CD14-positive monocyte (primary cell): ENCODE measurements around the gene FAM169A. TPM values are rescaled to one million over a fixed set of nuclear protein-coding genes. Genes with fewer than 3 reads are reported as not detected.

Source experiments
- DNase-seq, 3 donors: peaks; one replicate each; pipeline ENCODE4 v3.0.0-alpha.2; 2011 to 2022
- H2AFZ ChIP-seq: 2 replicates; pipeline ENCODE4 v1.6.0; 2012; ENCODE audit warnings: mild to moderate bottlenecking, low read depth, low read length, inconsistent platforms; ENCODE audit not compliant: insufficient read depth, poor library complexity, severe bottlenecking
- H3K27ac ChIP-seq, 2 donors: 1 replicate in 1 of 2; 2 replicates in 1 of 2; pipeline ENCODE4 v1.5.1; 2012 to 2013; ENCODE audit warnings: low read length in 2 of 2, control low read depth in 1 of 2, inconsistent platforms in 1 of 2, low read depth in 1 of 2, mild to moderate bottlenecking in 1 of 2
- H3K27me3 ChIP-seq, 2 donors: one replicate each; pipeline versions ENCODE4 v1.6.0 to v1.6.1; 2011 to 2013; ENCODE audit warnings: low read length in 2 of 2; ENCODE audit not compliant: control insufficient read depth in 2 of 2, insufficient read depth in 2 of 2
- H3K36me3 ChIP-seq, 2 donors: replicated peaks in 1 of 2; 1 replicate in 1 of 2; 2 replicates in 1 of 2; pipeline versions ENCODE4 v1.5.1 to v1.6.1; 2012 to 2013; ENCODE audit warnings: low read length in 2 of 2, control low read depth in 1 of 2, inconsistent platforms in 1 of 2, mild to moderate bottlenecking in 1 of 2; ENCODE audit not compliant: insufficient read depth in 2 of 2, control insufficient read depth in 1 of 2
- H3K4me1 ChIP-seq, 2 donors: 1 replicate in 1 of 2; 2 replicates in 1 of 2; pipeline versions ENCODE4 v1.5.1 to v1.6.1; 2012 to 2013; ENCODE audit warnings: low read length in 2 of 2, control low read depth in 1 of 2, inconsistent platforms in 1 of 2, mild to moderate bottlenecking in 1 of 2, moderate library complexity in 1 of 2; ENCODE audit not compliant: insufficient read depth in 2 of 2, control insufficient read depth in 1 of 2
- H3K4me2 ChIP-seq: replicated peaks from 2 replicates; pipeline ENCODE3; 2012; ENCODE audit warnings: low read length, moderate library complexity, mild to moderate bottlenecking; ENCODE audit not compliant: poor library complexity, severe bottlenecking; ENCODE audit errors: extremely low read depth
- H3K4me3 ChIP-seq, 3 experiments: fragments of 200-600 bp in 1 of 3; sonication (generic) in 1 of 3; replicated peaks in 1 of 3; 1 replicate in 2 of 3; 2 replicates in 1 of 3; pipeline ENCODE4 v1.5.1; 2011 to 2013; ENCODE audit warnings: low read length in 3 of 3, mild to moderate bottlenecking in 3 of 3, control low read depth in 2 of 3, low read depth in 2 of 3, inconsistent platforms in 1 of 3, moderate library complexity in 1 of 3
- H3K79me2 ChIP-seq: 2 replicates; pipeline ENCODE4 v1.6.0; 2012; ENCODE audit warnings: mild to moderate bottlenecking, control low read depth, inconsistent platforms, low read length, moderate library complexity; ENCODE audit not compliant: insufficient read depth
- H3K9ac ChIP-seq: 2 replicates; pipeline ENCODE4 v1.6.0; 2017; ENCODE audit warnings: low read length, mild to moderate bottlenecking; ENCODE audit not compliant: insufficient read depth, poor library complexity, severe bottlenecking
- H3K9me3 ChIP-seq, 2 donors: replicated peaks in 1 of 2; 1 replicate in 1 of 2; 2 replicates in 1 of 2; pipeline versions ENCODE4 v1.5.1 to v1.6.1; 2012 to 2013; ENCODE audit warnings: low read length in 2 of 2, control low read depth in 1 of 2; ENCODE audit not compliant: control insufficient read depth in 1 of 2, insufficient read depth in 1 of 2
- H4K20me1 ChIP-seq: 2 replicates; pipeline ENCODE4 v1.6.0; 2012; ENCODE audit warnings: mild to moderate bottlenecking, low read length, control low read depth, moderate library complexity; ENCODE audit not compliant: insufficient read depth
- H3K27ac Mint-ChIP-seq, 7 donors: one replicate each; pipeline ENCODE4 v1.8.0; 2020; ENCODE audit warnings: mild to moderate bottlenecking in 7 of 7, mixed read lengths in 7 of 7, moderate library complexity in 6 of 7, inconsistent platforms in 2 of 7
- H3K27me3 Mint-ChIP-seq, 3 donors: one replicate each; pipeline ENCODE4 v1.8.0; 2021 to 2022; ENCODE audit warnings: low read depth in 3 of 3, mild to moderate bottlenecking in 3 of 3, mixed read lengths in 3 of 3, moderate library complexity in 3 of 3, inconsistent platforms in 1 of 3
- H3K36me3 Mint-ChIP-seq, 2 donors: one replicate each; pipeline ENCODE4 v1.8.0; 2020; ENCODE audit warnings: mixed read lengths in 2 of 2, inconsistent platforms in 1 of 2, mild to moderate bottlenecking in 1 of 2
- H3K4me1 Mint-ChIP-seq: one replicate; pipeline ENCODE4 v1.8.0; 2020; ENCODE audit warnings: mild to moderate bottlenecking, mixed read lengths
- H3K4me3 Mint-ChIP-seq, 2 donors: one replicate each; pipeline ENCODE4 v1.8.0; 2020; ENCODE audit warnings: mild to moderate bottlenecking in 2 of 2, mixed read lengths in 2 of 2, moderate library complexity in 1 of 2
- H3K9me3 Mint-ChIP-seq, 7 donors: one replicate each; pipeline ENCODE4 v1.8.0; 2020 to 2022; ENCODE audit warnings: mixed read lengths in 7 of 7, mild to moderate bottlenecking in 6 of 7, moderate library complexity in 6 of 7, inconsistent platforms in 2 of 7
- CTCF ChIP-seq: fragments of 200-600 bp; IDR thresholded peaks from one replicate; pipeline ENCODE4 v1.8.0; 2022; ENCODE audit warnings: antibody characterized with exemption, mild to moderate bottlenecking
- WGBS: methylation state at CpG from one replicate; pipeline ENCODE4 v1.1.5; 2013; ENCODE audit warnings: missing lambda C conversion rate; ENCODE audit not compliant: insufficient coverage; 5-methylcytosine and 5-hydroxymethylcytosine counted together
- intact Hi-C, 2 donors: fragments of 100-400 bp; cut with micrococcal nuclease; formaldehyde crosslinking; loops; one replicate each; pipeline versions ENCODE4 v1.15.0 to v1.15.1; 2023
- polyA plus RNA-seq, 3 donors: library from polyadenylated mRNA; depleted of rRNA in 1 of 3; unstranded in 2 of 3; stranded (reverse) in 1 of 3; fragments of 300-500 nt in 2 of 3; fragments of >200 nt in 1 of 3; fragmentation: Illumina TruSeq in 2 of 3; gene quantifications; 1 replicate in 2 of 3; 2 replicates in 1 of 3; pipeline ENCODE4 v1.2.3, GENCODE V29; 2012 to 2021

Gene FAM169A
- polyA plus RNA-seq, 3 donors: not detected

GRCh38 chr5:74903165-74903787 is 37.1 kb upstream of the FAM169A start:
- H3K4me3 ChIP-seq: no peak overlapping the region
- H3K9me3 Mint-ChIP-seq: peaks cover 0 to 7% (median 1%) of the 10 kb centered on the region in 7 donors
- H3K27ac ChIP-seq: no peak overlapping the region
- no peaks in the 10 kb centered on the region for H3K9me3 ChIP-seq
- H3K36me3 ChIP-seq: no peaks in the 10 kb centered on the region
- no peak overlapping the region for H3K4me3 Mint-ChIP-seq
- peaks cover 0 to 4% (median 2%) of the 10 kb centered on the region in 3 donors for H3K27me3 Mint-ChIP-seq
- no peak overlapping the region for H3K9ac ChIP-seq
- no peaks in the 10 kb centered on the region for H3K4me1 Mint-ChIP-seq
- H3K36me3 Mint-ChIP-seq: no peaks in the 10 kb centered on the region
- WGBS: 27% methylated on average over 4 of the region's 4 CpGs
- H3K4me2 ChIP-seq: no peak overlapping the region
- H3K79me2 ChIP-seq: no peaks in the 10 kb centered on the region
- H4K20me1 ChIP-seq: no peaks in the 10 kb centered on the region
- H3K27ac Mint-ChIP-seq: no peak overlapping the region
- no peaks in the 10 kb centered on the region for H3K27me3 ChIP-seq
- H2AFZ ChIP-seq: no peak overlapping the region
- intact Hi-C loops: no loop called here
- no peaks in the 10 kb centered on the region for H3K4me1 ChIP-seq
- TF ChIP-seq CTCF: peak; percentile 40
- DNase-seq: no peak

- intact Hi-C loops: no loop called here
- no peak for DNase-seq
- no peak overlapping the region for H3K9ac ChIP-seq
- H3K4me2 ChIP-seq: no peak overlapping the region
- H2AFZ ChIP-seq: no peak overlapping the region
- WGBS: no CpG with 5 or more reads among the region's 1 CpG
- H3K79me2 ChIP-seq: no peaks in the 10 kb centered on the region
- Mint-ChIP-seq H3K4me1 (no peaks in the 10 kb centered on the region), H3K27ac (no peak overlapping the region), H3K36me3 (no peaks in the 10 kb centered on the region), H3K27me3 (peaks cover 0 to 4% (median 2%) of the 10 kb centered on the region in 3 donors), H3K4me3 (no peak overlapping the region), H3K9me3 (peaks cover 5 to 13% (median 7%) of the 10 kb centered on the region in 7 donors)
- H3K36me3 ChIP-seq: no peaks in the 10 kb centered on the region
- H4K20me1 ChIP-seq: no peaks in the 10 kb centered on the region
- no peak overlapping the region for H3K27ac ChIP-seq
- no peaks in the 10 kb centered on the region for H3K9me3 ChIP-seq
- no peaks in the 10 kb centered on the region for H3K4me1 ChIP-seq
- no peaks in the 10 kb centered on the region for H3K27me3 ChIP-seq
- no peak for TF ChIP-seq CTCF
- H3K4me3 ChIP-seq: no peak overlapping the region
Observed at GRCh38 chr5:74897049-74897448, 30.9 kb upstream of the FAM169A start.
